GM23338 (cell line): ENCODE results near the gene PRKCQ.

Source experiments
- CREB1 ChIP-seq: fragments of 250-450 bp; sonication (Bioruptor Pico); IDR thresholded peaks from 2 replicates; pipeline ENCODE4 v1.5.0; 2020; ENCODE audit warnings: low read depth, mild to moderate bottlenecking, moderate library complexity
- EZH2 ChIP-seq: fragments of 200-600 bp; sonication (generic); IDR thresholded peaks from one replicate; pipeline ENCODE4 v1.8.0; 2017; ENCODE audit warnings: antibody characterized with exemption, mild to moderate bottlenecking, low read depth; ENCODE audit not compliant: unreplicated experiment
- POLR2AphosphoS5 ChIP-seq: IDR thresholded peaks from 2 replicates; pipeline ENCODE4 v1.6.1; 2016; ENCODE audit warnings: antibody characterized with exemption, low read depth
- TF ChIP-seq, protein P1 (sequence below), 2 experiments: fragments of 200-600 bp in 1 of 2; sonication (generic) in 1 of 2; conservative IDR thresholded peaks; 2 replicates each; pipeline versions ENCODE4 v1.5.1 to v1.6.1; 2016 to 2017; ENCODE audit warnings: antibody characterized with exemption in 2 of 2, low read depth in 2 of 2, mild to moderate bottlenecking in 2 of 2, moderate library complexity in 1 of 2
- TF ChIP-seq, protein P2 (sequence below): IDR thresholded peaks from one replicate; pipeline ENCODE4 v1.6.1; 2018; ENCODE audit warnings: antibody characterized with exemption; ENCODE audit not compliant: unreplicated experiment

DNA sequence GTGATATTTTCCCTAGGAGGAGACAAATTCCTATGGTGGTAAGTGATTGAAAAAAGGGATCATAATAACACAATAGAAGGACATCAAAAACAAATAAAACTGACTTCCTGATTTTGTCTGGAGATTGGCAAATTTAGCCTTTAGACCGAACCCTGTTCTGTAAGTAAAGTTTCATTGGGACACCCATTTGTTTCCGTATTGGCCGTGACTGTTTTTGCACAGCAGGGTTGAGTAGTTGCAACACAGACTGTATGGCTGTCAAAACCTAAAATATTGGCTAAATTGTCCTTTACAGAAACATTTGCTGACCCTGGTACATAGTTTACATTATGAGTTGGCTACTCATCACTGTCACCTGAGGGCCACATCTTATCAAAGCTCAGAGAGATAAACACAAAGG is 168.6 kb downstream of the PRKCQ start:
- TF ChIP-seq, protein P1, sequence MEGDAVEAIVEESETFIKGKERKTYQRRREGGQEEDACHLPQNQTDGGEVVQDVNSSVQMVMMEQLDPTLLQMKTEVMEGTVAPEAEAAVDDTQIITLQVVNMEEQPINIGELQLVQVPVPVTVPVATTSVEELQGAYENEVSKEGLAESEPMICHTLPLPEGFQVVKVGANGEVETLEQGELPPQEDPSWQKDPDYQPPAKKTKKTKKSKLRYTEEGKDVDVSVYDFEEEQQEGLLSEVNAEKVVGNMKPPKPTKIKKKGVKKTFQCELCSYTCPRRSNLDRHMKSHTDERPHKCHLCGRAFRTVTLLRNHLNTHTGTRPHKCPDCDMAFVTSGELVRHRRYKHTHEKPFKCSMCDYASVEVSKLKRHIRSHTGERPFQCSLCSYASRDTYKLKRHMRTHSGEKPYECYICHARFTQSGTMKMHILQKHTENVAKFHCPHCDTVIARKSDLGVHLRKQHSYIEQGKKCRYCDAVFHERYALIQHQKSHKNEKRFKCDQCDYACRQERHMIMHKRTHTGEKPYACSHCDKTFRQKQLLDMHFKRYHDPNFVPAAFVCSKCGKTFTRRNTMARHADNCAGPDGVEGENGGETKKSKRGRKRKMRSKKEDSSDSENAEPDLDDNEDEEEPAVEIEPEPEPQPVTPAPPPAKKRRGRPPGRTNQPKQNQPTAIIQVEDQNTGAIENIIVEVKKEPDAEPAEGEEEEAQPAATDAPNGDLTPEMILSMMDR (conservative IDR thresholded peaks at IDR 0.05; ENCODE audit: low read depth in 2 of 2), result no peak
- no peak for TF ChIP-seq POLR2AphosphoS5
- TF ChIP-seq, protein P2, sequence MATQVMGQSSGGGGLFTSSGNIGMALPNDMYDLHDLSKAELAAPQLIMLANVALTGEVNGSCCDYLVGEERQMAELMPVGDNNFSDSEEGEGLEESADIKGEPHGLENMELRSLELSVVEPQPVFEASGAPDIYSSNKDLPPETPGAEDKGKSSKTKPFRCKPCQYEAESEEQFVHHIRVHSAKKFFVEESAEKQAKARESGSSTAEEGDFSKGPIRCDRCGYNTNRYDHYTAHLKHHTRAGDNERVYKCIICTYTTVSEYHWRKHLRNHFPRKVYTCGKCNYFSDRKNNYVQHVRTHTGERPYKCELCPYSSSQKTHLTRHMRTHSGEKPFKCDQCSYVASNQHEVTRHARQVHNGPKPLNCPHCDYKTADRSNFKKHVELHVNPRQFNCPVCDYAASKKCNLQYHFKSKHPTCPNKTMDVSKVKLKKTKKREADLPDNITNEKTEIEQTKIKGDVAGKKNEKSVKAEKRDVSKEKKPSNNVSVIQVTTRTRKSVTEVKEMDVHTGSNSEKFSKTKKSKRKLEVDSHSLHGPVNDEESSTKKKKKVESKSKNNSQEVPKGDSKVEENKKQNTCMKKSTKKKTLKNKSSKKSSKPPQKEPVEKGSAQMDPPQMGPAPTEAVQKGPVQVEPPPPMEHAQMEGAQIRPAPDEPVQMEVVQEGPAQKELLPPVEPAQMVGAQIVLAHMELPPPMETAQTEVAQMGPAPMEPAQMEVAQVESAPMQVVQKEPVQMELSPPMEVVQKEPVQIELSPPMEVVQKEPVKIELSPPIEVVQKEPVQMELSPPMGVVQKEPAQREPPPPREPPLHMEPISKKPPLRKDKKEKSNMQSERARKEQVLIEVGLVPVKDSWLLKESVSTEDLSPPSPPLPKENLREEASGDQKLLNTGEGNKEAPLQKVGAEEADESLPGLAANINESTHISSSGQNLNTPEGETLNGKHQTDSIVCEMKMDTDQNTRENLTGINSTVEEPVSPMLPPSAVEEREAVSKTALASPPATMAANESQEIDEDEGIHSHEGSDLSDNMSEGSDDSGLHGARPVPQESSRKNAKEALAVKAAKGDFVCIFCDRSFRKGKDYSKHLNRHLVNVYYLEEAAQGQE, result no peak
- TF ChIP-seq CREB1 (CRISPR knock-in tag), result no peak
- no peak for TF ChIP-seq EZH2
